ENCODE data around the gene CDK2AP2.

GRCh38 chr11:67489885-67490726 lies 17.9 kb downstream of the CDK2AP2 start:
- TF ChIP-seq CTCF (conservative IDR thresholded peaks at IDR 0.05; ENCODE audit: low read length), result no peak
- no peak for TF ChIP-seq EZH2phosphoT487 (IDR thresholded peaks at IDR 0.05; ENCODE audit: borderline replicate concordance)

Data from Loucy (cell line).